OCI-LY1 (cell line): ENCODE data around the gene KLC1.

ENCODE experiments used
- EZH2 ChIP-seq: fragments of 200-600 bp; sonication (generic), shearing (Covaris generic); IDR thresholded peaks from 2 replicates; pipeline ENCODE4 v1.8.0; 2017; ENCODE audit warnings: borderline replicate concordance, mixed run types, mild to moderate bottlenecking, antibody characterized with exemption, low read length, moderate library complexity, mixed read lengths
- TF ChIP-seq, protein P1 (sequence below): fragments of 200-600 bp; sonication (generic), shearing (Covaris generic); IDR thresholded peaks from 2 replicates; pipeline ENCODE4 v1.5.1; 2017; ENCODE audit warnings: mild to moderate bottlenecking, antibody characterized with exemption, low read length, moderate library complexity, mixed read lengths

DNA sequence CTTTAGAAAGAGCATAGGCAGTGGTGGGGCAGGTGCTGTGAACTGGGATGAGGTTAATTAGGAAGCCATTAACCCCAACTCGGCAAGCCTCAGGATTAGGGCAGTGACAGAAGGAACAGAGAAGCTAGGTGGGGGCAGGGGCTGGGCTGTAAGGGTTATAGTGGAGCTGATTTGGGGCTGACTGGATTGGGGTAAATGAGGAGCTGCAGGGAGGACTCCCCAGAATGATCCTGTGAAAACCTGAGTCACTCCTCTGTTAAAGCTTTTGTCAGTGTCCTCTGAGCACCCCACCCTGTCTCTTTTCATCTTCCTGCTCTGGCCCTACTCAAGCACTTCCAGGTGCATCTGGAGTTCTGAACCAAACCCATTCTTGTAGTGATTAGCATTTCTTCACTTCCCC lies 4.4 kb downstream of the KLC1 start:
- TF ChIP-seq EZH2: no peak
- TF ChIP-seq, protein P1, sequence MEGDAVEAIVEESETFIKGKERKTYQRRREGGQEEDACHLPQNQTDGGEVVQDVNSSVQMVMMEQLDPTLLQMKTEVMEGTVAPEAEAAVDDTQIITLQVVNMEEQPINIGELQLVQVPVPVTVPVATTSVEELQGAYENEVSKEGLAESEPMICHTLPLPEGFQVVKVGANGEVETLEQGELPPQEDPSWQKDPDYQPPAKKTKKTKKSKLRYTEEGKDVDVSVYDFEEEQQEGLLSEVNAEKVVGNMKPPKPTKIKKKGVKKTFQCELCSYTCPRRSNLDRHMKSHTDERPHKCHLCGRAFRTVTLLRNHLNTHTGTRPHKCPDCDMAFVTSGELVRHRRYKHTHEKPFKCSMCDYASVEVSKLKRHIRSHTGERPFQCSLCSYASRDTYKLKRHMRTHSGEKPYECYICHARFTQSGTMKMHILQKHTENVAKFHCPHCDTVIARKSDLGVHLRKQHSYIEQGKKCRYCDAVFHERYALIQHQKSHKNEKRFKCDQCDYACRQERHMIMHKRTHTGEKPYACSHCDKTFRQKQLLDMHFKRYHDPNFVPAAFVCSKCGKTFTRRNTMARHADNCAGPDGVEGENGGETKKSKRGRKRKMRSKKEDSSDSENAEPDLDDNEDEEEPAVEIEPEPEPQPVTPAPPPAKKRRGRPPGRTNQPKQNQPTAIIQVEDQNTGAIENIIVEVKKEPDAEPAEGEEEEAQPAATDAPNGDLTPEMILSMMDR: no peak
